K562 (cell line): ENCODE measurements around the gene ST6GALNAC3. TPM values are rescaled to one million over a fixed set of nuclear protein-coding genes. Genes with fewer than 3 reads are reported as not detected.

ENCODE experiments used
- ATAC-seq: fragments of 200-7000 bp; cut with Tn5 transposase; 3 replicates; pipeline ENCODE4 v1.9.1; 2020; ENCODE audit warnings: moderate library complexity
- BruUV-seq: library from RNA; stranded (reverse); fragments of 400-500 nt; replicated peaks from 2 replicates; lab custom pipeline; 2021; lab: Mats Ljungman, UMichigan
- CTCF ChIA-PET: fragments of 300-600 bp; formaldehyde crosslinking; extraction: SDS; loops from one replicate; lab custom pipeline; 2021; ENCODE audit warnings: low intra/inter-chr PET ratio; lab: Yijun Ruan, JAX
- POLR2A ChIA-PET: fragments of 300-600, 350-650 bp; sonication (Branson Sonifier 250); formaldehyde crosslinking; extraction: SDS; loops from one replicate; lab custom pipeline; 2021; ENCODE audit warnings: antibody characterized with exemption, inconsistent platforms; lab: Yijun Ruan, JAX
- DNase-seq, 4 experiments: peaks; one replicate each; pipeline versions ENCODE4 v3.0.0 to v3.0.0-alpha.2; 2011 to 2018; ENCODE audit warnings: low spot score in 3 of 4, mixed read lengths in 3 of 4; ENCODE audit errors: extremely low read depth in 1 of 4
- FAIRE-seq: peaks from 2 replicates; lab custom pipeline; 2011; peaks lifted over from hg19 to GRCh38; lab: Jason Lieb, UNC
- H2AFZ ChIP-seq: 2 replicates; pipeline ENCODE4 v1.6.0; 2011; ENCODE audit warnings: low read depth, low read length, control low read depth, inconsistent platforms
- H3K27ac ChIP-seq: fragments of 200-600 bp; 3 replicates; pipeline ENCODE4 v1.8.0; 2011; ENCODE audit warnings: low read depth, mild to moderate bottlenecking, control low read depth, inconsistent platforms, low read length, moderate library complexity, mixed read lengths; ENCODE audit errors: extremely low read depth
- H3K27me3 ChIP-seq, 2 experiments: fragments of 300-600 bp in 1 of 2; 2 replicates in 1 of 2; 3 replicates in 1 of 2; pipeline versions ENCODE4 v1.6.0 to v1.8.0; 2011; ENCODE audit warnings: inconsistent platforms in 2 of 2, low read length in 2 of 2, mild to moderate bottlenecking in 1 of 2, mixed read lengths in 1 of 2, moderate library complexity in 1 of 2; ENCODE audit not compliant: control insufficient read depth in 2 of 2, insufficient read depth in 2 of 2
- H3K36me3 ChIP-seq: fragments of 300-600 bp; 3 replicates; pipeline ENCODE4 v1.8.0; 2011; ENCODE audit warnings: mild to moderate bottlenecking, low read length, inconsistent platforms; ENCODE audit not compliant: control insufficient read depth, insufficient read depth
- H3K4me1 ChIP-seq, 2 experiments: fragments of 200-600 bp in 1 of 2; replicated peaks in 1 of 2; 2 replicates in 1 of 2; 3 replicates in 1 of 2; pipeline versions ENCODE4 v1.5.1 to v1.8.0; 2011; ENCODE audit warnings: inconsistent platforms in 2 of 2, low read length in 2 of 2, mild to moderate bottlenecking in 1 of 2, mixed read lengths in 1 of 2, moderate library complexity in 1 of 2; ENCODE audit not compliant: control insufficient read depth in 2 of 2, insufficient read depth in 2 of 2
- H3K4me2 ChIP-seq: 2 replicates; pipeline ENCODE4 v1.6.1; 2011; ENCODE audit warnings: low read length, control low read depth, inconsistent platforms, mixed read lengths; ENCODE audit not compliant: insufficient read depth
- H3K4me3 ChIP-seq: fragments of 200-600 bp; sonication (generic), shearing (Covaris generic); 2 replicates; pipeline ENCODE4 v1.5.1; 2016; ENCODE audit warnings: control low read depth, inconsistent platforms
- H3K79me2 ChIP-seq: fragments of 200-600 bp; 3 replicates; pipeline ENCODE4 v1.8.0; 2011; ENCODE audit warnings: low read length, inconsistent platforms; ENCODE audit not compliant: control insufficient read depth, insufficient read depth
- H3K9ac ChIP-seq, 2 experiments: 2 replicates each; pipeline versions ENCODE4 v1.6.0 to v1.6.1; 2011; ENCODE audit warnings: low read depth in 2 of 2, low read length in 2 of 2, control low read depth in 1 of 2, inconsistent platforms in 1 of 2, mild to moderate bottlenecking in 1 of 2, mixed read lengths in 1 of 2; ENCODE audit not compliant: insufficient read depth in 1 of 2
- H3K9me1 ChIP-seq: one replicate; pipeline ENCODE4 v1.6.0; 2011; ENCODE audit warnings: inconsistent platforms, mild to moderate bottlenecking, low read length, moderate library complexity; ENCODE audit not compliant: control insufficient read depth, insufficient read depth
- H3K9me3 ChIP-seq: replicated peaks from 2 replicates; pipeline ENCODE4 v1.5.1; 2011; ENCODE audit warnings: low read depth, low read length, inconsistent platforms; ENCODE audit not compliant: control insufficient read depth, insufficient read depth
- H4K20me1 ChIP-seq: replicated peaks from 2 replicates; pipeline ENCODE4 v1.6.1; 2011; ENCODE audit warnings: low read length, inconsistent platforms, mixed read lengths; ENCODE audit not compliant: control insufficient read depth, insufficient read depth
- AFF4 ChIP-seq: sonication (generic); formaldehyde crosslinking; IDR thresholded peaks from 2 replicates; pipeline ENCODE4 v1.8.0; 2023; ENCODE audit warnings: mild to moderate bottlenecking, missing genetic modification reagents
- CTCF ChIP-seq, 3 experiments: IDR thresholded peaks in 2 of 3; conservative IDR thresholded peaks in 1 of 3; 2 replicates each; pipeline ENCODE4 v1.5.1; 2011 to 2012; ENCODE audit warnings: low read length in 3 of 3, mild to moderate bottlenecking in 3 of 3, control low read depth in 2 of 3, improper control_type of control experiment in 1 of 3, inconsistent platforms in 1 of 3, low read depth in 1 of 3, mixed read lengths in 1 of 3, moderate library complexity in 1 of 3; ENCODE audit not compliant: insufficient read depth in 2 of 3
- CUX1 ChIP-seq: fragments of 200-800 bp; sonication (Bioruptor generic); IDR thresholded peaks from 2 replicates; pipeline ENCODE4 v1.6.1; 2016; ENCODE audit warnings: missing genetic modification characterization, missing compliant biosample characterization
- JUN ChIP-seq, 2 experiments: sonication (generic) in 1 of 2; formaldehyde crosslinking in 1 of 2; IDR thresholded peaks; 2 replicates each; pipeline versions ENCODE4 v1.6.1 to v1.8.0; 2012 to 2022; ENCODE audit warnings: borderline replicate concordance in 2 of 2, mild to moderate bottlenecking in 2 of 2, improper control_type of control experiment in 1 of 2, low read depth in 1 of 2, low read length in 1 of 2, missing genetic modification reagents in 1 of 2
- NR3C1 ChIP-seq: sonication (generic); formaldehyde crosslinking; IDR thresholded peaks from 2 replicates; pipeline ENCODE4 v1.8.1; 2022; ENCODE audit warnings: missing genetic modification reagents
- SMARCB1 ChIP-seq: IDR thresholded peaks from 2 replicates; pipeline ENCODE4 v1.6.1; 2011; ENCODE audit warnings: improper control_type of control experiment, low read depth; ENCODE audit not compliant: insufficient read length
- YY1 ChIP-seq, 3 experiments: IDR thresholded peaks; 2 replicates each; pipeline ENCODE4 v1.6.1; 2011; ENCODE audit warnings: low read length in 2 of 3, mild to moderate bottlenecking in 2 of 3, moderate library complexity in 2 of 3, borderline replicate concordance in 1 of 3, control low read depth in 1 of 3, low read depth in 1 of 3; ENCODE audit not compliant: insufficient read depth in 3 of 3, insufficient replicate concordance in 2 of 3, control insufficient read depth in 1 of 3, insufficient read length in 1 of 3; ENCODE audit errors: extremely low read depth in 1 of 3
- ZNF778 ChIP-seq: fragments of 450-650 bp; formaldehyde crosslinking; IDR thresholded peaks from 2 replicates; pipeline ENCODE4 v1.4.0; 2020; ENCODE audit warnings: mild to moderate bottlenecking, moderate library complexity
- WGBS: fragments of 100-300 bp; shearing (Covaris generic); methylation state at CpG from one replicate; pipeline ENCODE4 v1.1.6; 2016; ENCODE audit warnings: low coverage, mixed read lengths; ENCODE audit not compliant: insufficient coverage; ENCODE audit errors: missing lambda C conversion rate; 5-methylcytosine and 5-hydroxymethylcytosine counted together
- in situ Hi-C: fragments of 300-500 bp; cut with MboI; formaldehyde crosslinking; loops from 4 replicates; pipeline ENCODE4 v1.15.0; 2018; ENCODE audit warnings: inconsistent platforms, mixed read lengths
- intact Hi-C: fragments of 100-400 bp; cut with micrococcal nuclease; formaldehyde crosslinking; loops from 2 replicates; pipeline ENCODE4 v1.14.2; 2022
- polyA plus RNA-seq, 8 experiments: library from polyadenylated mRNA; depleted of rRNA in 4 of 8; stranded (reverse) in 5 of 8; unstranded in 3 of 8; fragments of >200 nt; fragmentation: Nextera tagmentation in 2 of 8; fragmentation: Illumina TruSeq in 1 of 8; extraction: Ambion mirVana in 2 of 8; extraction: Trizol in 1 of 8; gene quantifications; 2 replicates each; pipeline versions ENCODE4 v1.2.1 to v1.2.3, GENCODE V29; 2011 to 2014; ENCODE audit warnings: inconsistent platforms in 1 of 8, missing spikeins in 1 of 8
- total RNA-seq, 7 experiments: library from RNA; depleted of rRNA in 6 of 7; stranded (reverse); fragments of >200 nt in 6 of 7; fragmentation: Illumina TruSeq in 2 of 7; extraction: Trizol in 2 of 7; gene quantifications; 2 replicates each; pipeline versions ENCODE4 v1.2.1 to v1.2.3, GENCODE V29; 2011 to 2021; ENCODE audit warnings: low replicate concordance in 1 of 7

Gene ST6GALNAC3
- total and polyA plus RNA-seq, 9 of the 15 experiments (the other 6 are each of a cell fraction or from before 2014, with no cell fraction given) = 0.04 to 0.29 (median 0.18) TPM; not detected in 6

GRCh38 chr1:76622774-76623528 lies 548.4 kb downstream of the ST6GALNAC3 start:
- under 1% methylated on average over 7 of the region's 7 CpGs for WGBS
- no peaks in the 10 kb centered on the region for H4K20me1 ChIP-seq
- DNase-seq (no peak), ATAC-seq (no peak), FAIRE-seq (no peak)
- H3K36me3 ChIP-seq = no peaks in the 10 kb centered on the region
- ChIA-PET POLR2A (no interaction called here), CTCF (no interaction called here)
- in situ Hi-C loops = no loop called here
- H3K27ac ChIP-seq = no peak overlapping the region
- no peak overlapping the region for H2AFZ ChIP-seq
- H3K9me1 ChIP-seq = no peaks in the 10 kb centered on the region
- no peaks in the 10 kb centered on the region for H3K27me3 ChIP-seq
- H3K4me3 ChIP-seq = no peak overlapping the region
- intact Hi-C loops = no loop called here
- H3K9ac ChIP-seq = no peak overlapping the region
- H3K4me2 ChIP-seq = no peak overlapping the region
- no peaks in the 10 kb centered on the region for H3K4me1 ChIP-seq
- no TSS peak for BruUV-seq
- no peaks in the 10 kb centered on the region for H3K9me3 ChIP-seq
- H3K79me2 ChIP-seq = no peaks in the 10 kb centered on the region
- TF ChIP-seq CUX1 (CRISPR knock-in tag) = no peak
- TF ChIP-seq SMARCB1 = no peak
- TF ChIP-seq JUN (IDR thresholded peaks at IDR 0.05; ENCODE audit: borderline replicate concordance, low read depth, low read length) = no peak
- TF ChIP-seq JUN (CRISPR knock-in tag; IDR thresholded peaks at IDR 0.05; ENCODE audit: borderline replicate concordance) = no peak
- TF ChIP-seq AFF4 (CRISPR knock-in tag) = no peak
- TF ChIP-seq NR3C1 (CRISPR knock-in tag) = no peak
- no peak for TF ChIP-seq ZNF778
- no peak for TF ChIP-seq CTCF (IDR thresholded peaks at IDR 0.05 in 2 of 3, conservative IDR thresholded peaks at IDR 0.05 in 1 of 3; ENCODE audit: insufficient read depth in 2 of 3, low read depth in 1 of 3, low read length in 3 of 3)
- TF ChIP-seq YY1 (IDR thresholded peaks at IDR 0.05; ENCODE audit: borderline replicate concordance in 1 of 3, control insufficient read depth in 1 of 3, extremely low read depth in 1 of 3, insufficient read depth in 3 of 3, insufficient read length in 1 of 3, insufficient replicate concordance in 2 of 3, low read depth in 1 of 3, low read length in 2 of 3) = no peak
